ENCODE measurements around the gene TNFRSF12A.
A peak's percentile ranks its signal among the peaks of the same experiment; 100 is the strongest.

DNA sequence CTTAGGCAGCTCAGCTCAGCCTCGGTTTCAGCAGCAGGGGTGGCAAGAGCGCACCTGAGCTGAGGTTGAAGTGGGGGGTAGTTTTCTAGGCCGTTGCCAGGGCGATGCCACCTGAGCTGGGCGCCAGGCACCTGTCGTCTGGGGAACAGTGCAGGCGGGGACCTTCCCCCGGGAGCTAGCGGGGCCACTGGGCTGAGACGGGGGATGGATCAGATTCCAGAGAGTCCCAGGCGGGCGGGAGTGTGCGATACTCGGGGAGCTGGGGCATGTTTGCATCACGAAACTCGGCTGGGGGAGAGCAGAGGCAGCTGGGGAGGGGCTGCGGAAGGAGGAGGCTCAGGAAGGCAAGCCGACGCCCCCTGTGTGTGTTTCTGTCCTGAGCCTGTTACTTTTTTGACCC is 7.9 kb upstream of the TNFRSF12A start:
- TF ChIP-seq, protein P1, sequence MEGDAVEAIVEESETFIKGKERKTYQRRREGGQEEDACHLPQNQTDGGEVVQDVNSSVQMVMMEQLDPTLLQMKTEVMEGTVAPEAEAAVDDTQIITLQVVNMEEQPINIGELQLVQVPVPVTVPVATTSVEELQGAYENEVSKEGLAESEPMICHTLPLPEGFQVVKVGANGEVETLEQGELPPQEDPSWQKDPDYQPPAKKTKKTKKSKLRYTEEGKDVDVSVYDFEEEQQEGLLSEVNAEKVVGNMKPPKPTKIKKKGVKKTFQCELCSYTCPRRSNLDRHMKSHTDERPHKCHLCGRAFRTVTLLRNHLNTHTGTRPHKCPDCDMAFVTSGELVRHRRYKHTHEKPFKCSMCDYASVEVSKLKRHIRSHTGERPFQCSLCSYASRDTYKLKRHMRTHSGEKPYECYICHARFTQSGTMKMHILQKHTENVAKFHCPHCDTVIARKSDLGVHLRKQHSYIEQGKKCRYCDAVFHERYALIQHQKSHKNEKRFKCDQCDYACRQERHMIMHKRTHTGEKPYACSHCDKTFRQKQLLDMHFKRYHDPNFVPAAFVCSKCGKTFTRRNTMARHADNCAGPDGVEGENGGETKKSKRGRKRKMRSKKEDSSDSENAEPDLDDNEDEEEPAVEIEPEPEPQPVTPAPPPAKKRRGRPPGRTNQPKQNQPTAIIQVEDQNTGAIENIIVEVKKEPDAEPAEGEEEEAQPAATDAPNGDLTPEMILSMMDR (conservative IDR thresholded peaks at IDR 0.05 in 1 of 2, IDR thresholded peaks at IDR 0.05 in 1 of 2; ENCODE audit: low read depth in 1 of 2, low read length in 2 of 2): no peak
- TF ChIP-seq EZH2 (IDR thresholded peaks at IDR 0.05; ENCODE audit: low read length, missing control alignments): peak; percentile 17
